Left ventricle myocardium superior (tissue), 1 donor: ENCODE results near the gene SRRM4. TPM values are rescaled to one million over a fixed set of nuclear protein-coding genes. Genes with fewer than 3 reads are reported as not detected.
"Not testable (repeated sequence)": the region's sequence is repeated elsewhere in the genome, so short reads cannot be mapped to it uniquely, and the experiment has no call there.

Experiments used
- ATAC-seq: fragments of 200-7000 bp; cut with Tn5 transposase; one replicate; pipeline ENCODE4 v1.9.1; 2020; ENCODE audit warnings: mild to moderate bottlenecking, moderate library complexity
- DNase-seq: peaks from one replicate; pipeline ENCODE4 v3.0.0-alpha.2; 2020
- intact Hi-C: fragments of 100-400 bp; cut with micrococcal nuclease; formaldehyde crosslinking; loops from one replicate; pipeline ENCODE4 v1.11.0; 2022
- total RNA-seq: library from RNA; stranded (reverse); fragmentation: NEBNext Ultra II Directional; extraction: Animal tissue kit (Norgen Biotek cat#: 25700); gene quantifications from one replicate; pipeline ENCODE4 v1.2.1, GENCODE V29; 2021
- donor health status: DM: no; HTN: yes; CAD: no; lungs with severe emphysema.

SRRM4 gene
- total RNA-seq, 1 donor from 2014 or later, result 0.42 TPM

- ATAC-seq (no peak), DNase-seq (no peak)
- intact Hi-C loops, result no loop called here
Measured at GRCh38 chr12:119006746-119007145, 25.4 kb downstream of the SRRM4 start.

DNA sequence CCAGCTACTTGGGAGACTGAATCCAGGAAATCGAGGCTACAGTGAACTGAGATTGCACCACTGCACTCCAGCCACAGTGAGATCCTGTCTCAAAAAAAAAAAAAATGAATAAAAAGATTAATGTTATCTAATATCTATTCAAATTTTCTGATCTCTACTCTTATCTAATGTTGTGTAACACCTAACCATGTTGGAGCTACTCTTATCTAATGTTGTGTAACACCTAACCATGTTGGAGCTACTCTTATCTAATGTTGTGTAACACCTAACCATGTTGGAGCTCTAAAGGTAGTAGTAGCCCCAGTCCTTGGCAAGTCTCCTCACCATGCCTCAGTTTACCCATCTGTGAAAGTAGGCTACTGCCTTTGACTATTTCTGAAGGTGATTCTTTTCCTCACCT lies 26.9 kb downstream of the SRRM4 start:
- not testable (repeated sequence) for ATAC-seq

GRCh38 chr12:119008691-119009221 lies 27.4 kb downstream of the SRRM4 start:
- DNase-seq, result no peak
- no peak for ATAC-seq
- intact Hi-C loops, result no loop called here

More for the DNA sequence above, 26.9 kb downstream of the SRRM4 start:
- intact Hi-C loops, DNase-seq: not testable (repeated sequence)

DNA sequence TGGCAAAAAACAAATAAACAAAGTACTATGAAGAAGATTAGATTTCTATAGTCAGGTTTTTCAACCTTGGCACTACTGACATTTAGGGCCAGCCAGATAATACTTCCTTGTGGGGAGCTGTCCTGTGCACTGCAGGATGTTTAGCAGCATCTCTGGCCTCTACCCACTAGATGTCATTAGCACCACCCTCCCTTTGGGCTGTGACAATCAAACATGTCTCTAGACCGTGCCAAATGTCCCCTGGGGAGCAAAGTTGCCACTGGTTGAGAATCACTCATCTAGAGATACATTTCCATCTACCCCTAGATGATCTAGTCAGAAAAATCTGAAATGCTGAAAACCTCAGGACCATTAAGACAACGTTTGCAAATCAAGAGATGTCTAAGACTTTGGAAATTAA lies 29.9 kb downstream of the SRRM4 start:
- no peak for DNase-seq
- intact Hi-C loops, result no loop called here
- no peak for ATAC-seq

- ATAC-seq (no peak), DNase-seq (no peak)
- intact Hi-C loops, result no loop called here
Measured at GRCh38 chr12:119012179-119012578, 30.8 kb downstream of the SRRM4 start.

DNA sequence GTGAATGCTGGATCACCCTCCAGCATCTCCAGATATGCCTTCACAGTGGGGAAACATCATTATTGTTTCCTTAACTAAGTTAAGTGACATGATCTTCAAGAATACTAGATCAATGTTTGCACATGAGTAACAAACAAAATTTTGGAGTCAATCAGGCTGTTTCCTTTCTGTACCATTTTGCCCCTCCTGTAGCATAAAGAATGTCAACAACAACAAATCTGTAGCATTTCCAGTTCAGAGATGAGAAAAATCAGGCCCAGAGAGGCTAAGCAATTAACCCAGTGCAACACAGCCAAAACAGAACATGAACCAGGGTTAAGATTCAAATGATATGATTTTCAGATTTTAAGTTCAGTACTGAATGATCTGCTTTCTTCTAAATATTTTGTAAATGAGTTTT lies 31.7 kb downstream of the SRRM4 start:
- intact Hi-C loops, result no loop called here
- DNase-seq, result no peak
- no peak for ATAC-seq

DNA sequence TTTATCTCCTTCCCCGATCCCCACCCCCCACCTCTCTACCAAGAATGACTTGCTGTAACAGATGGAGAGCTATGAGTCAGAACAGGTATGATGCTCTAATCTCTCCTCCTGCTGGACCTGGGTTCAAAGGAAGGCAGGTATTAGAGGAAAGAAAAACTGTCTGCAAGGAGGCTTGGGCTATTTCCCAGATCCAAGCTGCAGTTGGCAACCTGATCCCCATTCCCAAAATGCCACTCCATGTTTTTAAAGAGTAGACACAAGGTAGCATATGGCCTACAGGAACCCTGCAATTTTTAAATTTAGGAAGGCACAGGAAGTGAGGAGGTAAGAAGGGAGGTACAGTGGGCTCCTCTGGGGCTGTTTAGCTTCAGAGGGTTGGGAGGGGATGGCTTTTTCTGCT lies 33.0 kb downstream of the SRRM4 start:
- DNase-seq, result no peak
- no peak for ATAC-seq
- intact Hi-C loops, result no loop called here

GRCh38 chr12:119016715-119017114 lies 35.4 kb downstream of the SRRM4 start:
- ATAC-seq (no peak), DNase-seq (no peak)
- intact Hi-C loops, result no loop called here

GRCh38 chr12:119019166-119019565 lies 37.8 kb downstream of the SRRM4 start:
- ATAC-seq, result no peak
- intact Hi-C loops, result no loop called here
- DNase-seq, result no peak

DNA sequence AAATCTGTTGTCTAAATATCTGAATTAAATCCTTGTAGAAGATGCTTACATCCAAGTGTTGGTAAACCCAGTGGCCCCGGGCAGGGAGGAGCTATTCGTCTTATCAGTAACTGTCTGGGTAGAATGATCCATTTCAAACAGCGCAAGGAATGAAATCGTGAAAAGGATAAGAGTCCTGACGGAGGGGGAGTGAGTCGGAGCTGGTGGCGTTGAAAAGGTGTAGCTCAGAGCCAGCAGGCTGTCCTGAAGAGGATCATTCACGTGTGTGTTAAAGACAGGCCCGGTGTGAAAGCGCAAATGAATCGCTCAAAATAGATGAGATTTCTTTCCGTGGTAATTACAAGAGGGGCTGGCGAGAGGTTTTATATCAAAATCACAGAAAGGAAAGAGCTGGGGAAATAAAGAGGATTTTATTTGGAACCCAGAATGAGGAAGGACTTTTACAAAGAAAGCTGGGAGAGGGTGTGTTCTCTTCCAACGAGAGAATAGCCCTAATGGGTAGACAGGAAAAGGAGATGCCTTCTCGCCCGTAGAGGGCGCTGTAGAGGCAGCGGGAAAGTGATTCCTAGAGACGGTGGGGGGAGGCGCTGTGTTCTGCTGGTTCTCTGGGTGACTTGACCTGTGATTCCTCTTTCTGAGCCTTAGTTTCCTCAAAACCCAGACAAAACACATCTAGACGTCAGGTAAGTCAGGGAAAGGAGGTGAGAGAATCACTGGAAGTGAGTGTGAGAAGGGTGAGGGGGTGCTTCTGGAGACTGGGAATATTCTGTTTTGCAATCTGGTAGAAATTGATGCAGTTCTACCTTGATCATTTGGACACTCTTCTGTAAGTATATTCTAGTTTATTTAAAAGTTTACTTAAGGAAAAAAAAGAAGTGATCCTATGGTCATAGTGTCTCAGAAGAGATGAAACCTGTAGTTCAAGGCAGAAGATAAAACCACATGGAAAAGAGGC lies 39.3 kb downstream of the SRRM4 start:
- intact Hi-C loops, result no loop called here
- DNase-seq, result peak; percentile 65
- peak; percentile 60 for ATAC-seq

GRCh38 chr12:119024356-119024755 lies 43.0 kb downstream of the SRRM4 start:
- DNase-seq, result no peak
- ATAC-seq, result no peak
- intact Hi-C loops, result no loop called here

DNA sequence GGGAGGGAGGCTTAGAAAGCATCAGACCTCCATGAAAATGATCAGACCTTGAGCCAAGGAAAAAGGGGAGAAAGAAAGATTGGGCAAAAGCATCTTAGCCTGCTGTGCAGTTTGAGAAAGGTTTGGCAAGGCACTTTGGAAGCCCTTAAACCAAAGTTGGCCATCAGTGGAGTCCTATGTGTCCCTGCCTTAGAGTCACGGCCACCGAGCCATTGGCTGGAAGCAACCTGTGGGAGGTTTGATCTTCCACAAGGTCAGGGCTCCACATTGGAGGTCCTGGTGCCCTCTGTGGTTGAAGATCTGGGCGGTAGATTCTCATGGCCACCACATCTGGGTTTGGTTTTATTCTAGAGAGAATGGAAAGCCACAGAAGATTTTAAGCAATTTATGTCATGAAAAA lies 44.4 kb downstream of the SRRM4 start:
- DNase-seq (no peak), ATAC-seq (no peak)
- intact Hi-C loops, result no loop called here

GRCh38 chr12:119033332-119033731 lies 52.0 kb downstream of the SRRM4 start:
- DNase-seq, ATAC-seq, intact Hi-C loops: not testable (repeated sequence)

GRCh38 chr12:119036878-119037825 lies 55.8 kb downstream of the SRRM4 start:
- no peak for ATAC-seq
- no peak for DNase-seq
- intact Hi-C loops, result no loop called here

- intact Hi-C loops, result no loop called here
- ATAC-seq (no peak), DNase-seq (no peak)
Measured at GRCh38 chr12:119044094-119044493, 62.8 kb downstream of the SRRM4 start.

GRCh38 chr12:119047641-119048040 lies 66.3 kb downstream of the SRRM4 start:
- DNase-seq, result no peak

GRCh38 chr12:119050663-119051062 lies 69.3 kb downstream of the SRRM4 start:
- ATAC-seq (no peak), DNase-seq (no peak)
- intact Hi-C loops, result no loop called here

More at GRCh38 chr12:119047641-119048040, 66.3 kb downstream of the SRRM4 start:
- intact Hi-C loops, result no loop called here
- ATAC-seq, result no peak

DNA sequence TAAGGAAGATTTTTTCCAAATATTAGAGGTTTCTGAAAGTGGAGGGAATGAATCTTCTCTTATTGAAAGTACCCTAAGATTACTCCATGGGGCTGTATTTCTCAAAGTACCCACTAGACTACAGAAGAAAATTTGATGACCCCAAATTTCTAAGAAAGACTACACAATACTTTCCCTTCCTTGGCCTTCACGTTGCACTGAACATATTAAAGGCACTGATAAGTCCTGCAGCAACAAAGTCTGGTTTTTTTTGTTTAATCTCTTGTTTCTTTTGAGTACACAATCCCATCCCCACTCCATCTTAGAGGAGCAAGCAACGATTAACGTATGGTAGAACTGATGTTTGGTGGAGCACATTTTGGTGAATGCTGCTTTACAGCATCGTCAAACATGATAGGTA lies 70.1 kb downstream of the SRRM4 start:
- intact Hi-C loops, result no loop called here
- DNase-seq (no peak), ATAC-seq (no peak)

GRCh38 chr12:119052001-119052400 lies 70.7 kb downstream of the SRRM4 start:
- intact Hi-C loops, result no loop called here
- DNase-seq (no peak), ATAC-seq (no peak)

DNA sequence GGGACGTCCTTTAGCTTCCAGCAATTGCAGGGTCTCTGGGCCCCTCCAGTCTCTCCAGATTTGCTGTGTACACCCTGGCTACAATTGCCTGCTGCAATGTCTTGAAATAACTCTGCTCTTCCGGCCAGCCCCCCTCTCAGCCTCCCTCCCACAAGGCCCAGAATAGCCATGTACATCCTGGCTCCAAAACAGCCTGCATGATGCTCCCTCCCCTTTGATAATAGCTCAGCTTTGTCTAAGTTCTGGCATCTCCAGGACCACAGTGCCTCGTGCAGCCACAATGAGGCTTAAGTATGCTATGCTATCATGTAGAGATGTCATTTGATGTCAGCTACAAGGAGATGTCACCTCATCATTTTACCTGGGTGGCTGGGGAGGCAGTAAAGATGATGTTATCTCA lies 74.6 kb downstream of the SRRM4 start:
- DNase-seq (no peak), ATAC-seq (no peak)
- intact Hi-C loops, result no loop called here
